H1 (cell line): ENCODE measurements around the gene CMTM1.

ENCODE experiments used
- ATF3 ChIP-seq: IDR thresholded peaks from 2 replicates; pipeline ENCODE4 v1.6.1; 2011; ENCODE audit warnings: low read depth, mild to moderate bottlenecking, low read length; ENCODE audit not compliant: insufficient read depth
- CTCF ChIP-seq, 3 experiments: IDR thresholded peaks; 1 replicate in 2 of 3; 2 replicates in 1 of 3; pipeline versions ENCODE4 v1.5.1 to v1.6.1; 2011; ENCODE audit warnings: low read length in 3 of 3, mild to moderate bottlenecking in 3 of 3, inconsistent platforms in 2 of 3, low read depth in 1 of 3, moderate library complexity in 1 of 3; ENCODE audit not compliant: insufficient read depth in 1 of 3; ENCODE audit errors: control extremely low read depth in 1 of 3
- EP300 ChIP-seq, 2 experiments: IDR thresholded peaks; 1 replicate in 1 of 2; 2 replicates in 1 of 2; pipeline ENCODE4 v1.6.1; 2011 to 2012; ENCODE audit warnings: low read depth in 2 of 2, low read length in 2 of 2, mild to moderate bottlenecking in 2 of 2, borderline replicate concordance in 1 of 2, inconsistent platforms in 1 of 2, moderate library complexity in 1 of 2
- EZH2 ChIP-seq: fragments of 200-600 bp; sonication (generic); IDR thresholded peaks from 2 replicates; pipeline ENCODE4 v1.7.1; 2012; ENCODE audit warnings: low read depth, mild to moderate bottlenecking, moderate library complexity, low read length, inconsistent platforms; ENCODE audit not compliant: severe bottlenecking
- HDAC2 ChIP-seq, 2 experiments: fragments of 300-600 bp in 1 of 2; sonication (generic) in 1 of 2; IDR thresholded peaks; 2 replicates each; pipeline ENCODE4 v1.6.1; 2011 to 2012; ENCODE audit warnings: low read depth in 2 of 2, low read length in 2 of 2, mild to moderate bottlenecking in 2 of 2, moderate library complexity in 2 of 2, borderline replicate concordance in 1 of 2, inconsistent platforms in 1 of 2
- MAX ChIP-seq: IDR thresholded peaks from 2 replicates; pipeline ENCODE4 v1.6.1; 2012; ENCODE audit warnings: inconsistent platforms
- POLR2A ChIP-seq, 2 experiments: IDR thresholded peaks; 1 replicate in 1 of 2; 2 replicates in 1 of 2; pipeline ENCODE4 v1.6.1; 2011; ENCODE audit warnings: low read depth in 2 of 2, low read length in 2 of 2, mild to moderate bottlenecking in 2 of 2; ENCODE audit errors: control extremely low read depth in 1 of 2
- POLR2AphosphoS5 ChIP-seq: IDR thresholded peaks from 2 replicates; pipeline ENCODE4 v1.6.1; 2011; ENCODE audit warnings: low read depth, low read length
- RAD21 ChIP-seq, 2 experiments: IDR thresholded peaks in 1 of 2; conservative IDR thresholded peaks in 1 of 2; 2 replicates each; pipeline ENCODE4 v1.6.1; 2011; ENCODE audit warnings: low read depth in 2 of 2, low read length in 2 of 2, improper control_type of control experiment in 1 of 2, inconsistent platforms in 1 of 2, mild to moderate bottlenecking in 1 of 2, moderate library complexity in 1 of 2
- RFX5 ChIP-seq: IDR thresholded peaks from 2 replicates; pipeline ENCODE4 v1.6.1; 2011; ENCODE audit warnings: low read depth, low read length, improper control_type of control experiment, borderline replicate concordance
- SP1 ChIP-seq: IDR thresholded peaks from 2 replicates; pipeline ENCODE4 v1.6.1; 2011; ENCODE audit warnings: low read depth, low read length
- TCF12 ChIP-seq: IDR thresholded peaks from 2 replicates; pipeline ENCODE4 v1.6.1; 2011; ENCODE audit warnings: low read depth, mild to moderate bottlenecking, low read length
- USF2 ChIP-seq: IDR thresholded peaks from 2 replicates; pipeline ENCODE4 v1.6.1; 2011; ENCODE audit warnings: low read length, improper control_type of control experiment
- ZNF274 ChIP-seq: IDR thresholded peaks from 2 replicates; pipeline ENCODE4 v1.7.0; 2012; ENCODE audit warnings: low read length, borderline replicate concordance; ENCODE audit errors: extremely low read depth

- TF ChIP-seq POLR2AphosphoS5 (no peak), POLR2A (IDR thresholded peaks at IDR 0.05; ENCODE audit: control extremely low read depth in 1 of 2, low read depth in 2 of 2, low read length in 2 of 2) (no peak), EP300 (IDR thresholded peaks at IDR 0.05; ENCODE audit: borderline replicate concordance in 1 of 2, low read depth in 2 of 2, low read length in 2 of 2) (no peak), RFX5 (no peak), USF2 (no peak), CTCF (IDR thresholded peaks at IDR 0.05; ENCODE audit: control extremely low read depth in 1 of 3, insufficient read depth in 1 of 3, low read depth in 1 of 3, low read length in 3 of 3) (no peak), EZH2 (no peak), TCF12 (no peak), RAD21 (IDR thresholded peaks at IDR 0.05 in 1 of 2, conservative IDR thresholded peaks at IDR 0.05 in 1 of 2; ENCODE audit: low read depth in 2 of 2, low read length in 2 of 2) (no peak), ZNF274 (no peak), SP1 (no peak), ATF3 (no peak), HDAC2 (IDR thresholded peaks at IDR 0.05; ENCODE audit: borderline replicate concordance in 1 of 2, low read depth in 2 of 2, low read length in 2 of 2) (no peak), MAX (no peak)
Measured at GRCh38 chr16:66566051-66566901, at the start of gene CMTM1.
